PC-3 (cell line): ENCODE data around the gene MBNL3. TPM values are rescaled to one million over a fixed set of nuclear protein-coding genes. Genes with fewer than 3 reads are reported as not detected.
A peak's percentile ranks its signal among the peaks of the same experiment; 100 is the strongest.

Experiments used
- ATAC-seq: fragments of 200-7000 bp; cut with Tn5 transposase; 2 replicates; pipeline ENCODE4 v1.9.1; 2020; ENCODE audit warnings: mild to moderate bottlenecking, moderate library complexity
- BruUV-seq: library from RNA; stranded (reverse); fragments of 400-500 nt; replicated peaks from 2 replicates; lab custom pipeline; 2021; lab: Mats Ljungman, UMichigan
- CTCF ChIA-PET: fragments of 300-600 bp; sonication (Branson Sonifier 250); formaldehyde crosslinking; loops from one replicate; lab custom pipeline; 2022; ENCODE audit warnings: antibody characterized with exemption; lab: Charles Lee
- POLR2A ChIA-PET: fragments of 300-600 bp; sonication (Branson Sonifier 250); formaldehyde crosslinking; loops from one replicate; lab custom pipeline; 2022; ENCODE audit warnings: antibody characterized with exemption; ENCODE audit not compliant: unreplicated experiment; lab: Charles Lee
- DNase-seq: peaks from one replicate; pipeline ENCODE4 v3.0.0-alpha.2; 2015
- H2AFZ ChIP-seq: fragments of 300-600 bp; sonication (generic); 2 replicates; pipeline ENCODE4 v1.6.0; 2016; ENCODE audit warnings: antibody characterized with exemption, low read length
- H3F3A ChIP-seq: fragments of 300-600 bp; sonication (generic); one replicate; pipeline ENCODE4 v1.6.0; 2017; ENCODE audit warnings: antibody characterized with exemption, low read length, control low read depth, mild to moderate bottlenecking; ENCODE audit not compliant: unreplicated experiment
- H3K27ac ChIP-seq: fragments of 300-600 bp; sonication (generic); 2 replicates; pipeline ENCODE4 v1.5.1; 2016; ENCODE audit warnings: mild to moderate bottlenecking, low read length
- H3K27me3 ChIP-seq: fragments of 300-600 bp; sonication (generic); 2 replicates; pipeline ENCODE4 v1.6.1; 2016; ENCODE audit warnings: low read length, mixed read lengths
- H3K36me3 ChIP-seq: fragments of 300-600 bp; sonication (generic); 2 replicates; pipeline ENCODE4 v1.6.1; 2016; ENCODE audit warnings: low read depth, mixed run types, low read length, mixed read lengths
- H3K4me1 ChIP-seq: fragments of 300-600 bp; sonication (generic); 2 replicates; pipeline ENCODE4 v1.5.1; 2016; ENCODE audit warnings: low read length; ENCODE audit not compliant: insufficient read depth
- H3K4me2 ChIP-seq: fragments of 300-600 bp; sonication (generic); 2 replicates; pipeline ENCODE4 v1.6.0; 2016; ENCODE audit warnings: low read length
- H3K4me3 ChIP-seq: fragments of 300-600 bp; sonication (generic); 2 replicates; pipeline ENCODE4 v1.5.1; 2016; ENCODE audit warnings: mild to moderate bottlenecking, low read length, mixed read lengths
- H3K79me2 ChIP-seq: fragments of 300-600 bp; sonication (generic); 2 replicates; pipeline ENCODE4 v1.6.1; 2017; ENCODE audit warnings: low read length, mixed read lengths
- H3K9ac ChIP-seq: fragments of 300-600 bp; sonication (generic); 2 replicates; pipeline ENCODE4 v1.6.0; 2016; ENCODE audit warnings: mild to moderate bottlenecking, low read length
- H3K9me2 ChIP-seq: fragments of 300-600 bp; sonication (generic); replicated peaks from 2 replicates; pipeline ENCODE4 v1.6.1; 2016; ENCODE audit warnings: mixed run types, low read length, mixed read lengths
- H3K9me3 ChIP-seq: fragments of 300-600 bp; sonication (generic); 2 replicates; pipeline ENCODE4 v1.6.1; 2016; ENCODE audit warnings: low read length, mixed read lengths
- H4K20me1 ChIP-seq: fragments of 300-600 bp; sonication (generic); 2 replicates; pipeline ENCODE4 v1.6.1; 2016; ENCODE audit warnings: low read length, mixed read lengths
- EZH2 ChIP-seq: fragments of 300-600 bp; sonication (generic); IDR thresholded peaks from one replicate; pipeline ENCODE4 v1.6.1; 2017; ENCODE audit warnings: antibody characterized with exemption, mild to moderate bottlenecking, low read length; ENCODE audit not compliant: unreplicated experiment
- EZH2phosphoT487 ChIP-seq: fragments of 300-600 bp; sonication (generic); IDR thresholded peaks from 2 replicates; pipeline ENCODE4 v1.6.1; 2018; ENCODE audit warnings: mild to moderate bottlenecking, antibody characterized with exemption, low read length, borderline replicate concordance
- intact Hi-C: fragments of 100-400 bp; cut with micrococcal nuclease; formaldehyde crosslinking; loops from 2 replicates; pipeline ENCODE4 v1.9.0; 2023
- total RNA-seq: library from RNA; depleted of rRNA; stranded (reverse); fragments of >200 nt; gene quantifications from 2 replicates; pipeline ENCODE4 v1.2.3, GENCODE V29; 2014
- TF ChIP-seq, protein P1 (sequence below): fragments of 300-600 bp; sonication (generic); conservative IDR thresholded peaks from 2 replicates; pipeline ENCODE4 v1.5.1; 2017; ENCODE audit warnings: antibody characterized with exemption, low read depth, mild to moderate bottlenecking, low read length

The MBNL3 gene
- total RNA-seq, 1 experiment from 2014 or later: 4.4 TPM

DNA sequence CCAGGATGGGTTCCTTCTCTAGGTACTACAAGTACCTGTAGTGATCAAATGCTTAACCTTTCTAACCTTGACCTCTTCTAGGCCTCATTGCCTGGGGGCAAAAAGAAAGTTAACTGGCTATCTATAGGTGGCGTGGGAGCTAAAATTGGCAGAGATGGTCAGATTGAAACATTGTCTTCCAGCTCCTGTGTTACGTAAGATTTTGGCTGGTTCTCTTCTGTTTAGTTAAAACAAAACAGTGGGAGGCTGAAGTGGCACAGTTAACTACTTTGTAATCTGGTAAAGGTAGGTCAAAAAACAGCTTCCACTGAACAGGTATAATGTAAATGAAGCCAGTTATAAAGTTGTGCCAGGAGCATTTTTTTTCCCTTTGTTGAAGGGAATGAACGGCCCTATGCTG, 115.2 kb downstream of the MBNL3 start:
- H3K9me3 ChIP-seq: no peaks in the 10 kb centered on the region
- H3F3A ChIP-seq: no peaks in the 10 kb centered on the region
- H2AFZ ChIP-seq: no peak overlapping the region
- H3K36me3 ChIP-seq: no peaks in the 10 kb centered on the region
- H4K20me1 ChIP-seq: no peaks in the 10 kb centered on the region
- no peak overlapping the region for H3K4me3 ChIP-seq
- ChIA-PET CTCF (no interaction called here), POLR2A (no interaction called here)
- no peaks in the 10 kb centered on the region for H3K4me1 ChIP-seq
- intact Hi-C loops: no loop called here
- DNase-seq (no peak), ATAC-seq (no peak)
- no peak overlapping the region for H3K4me2 ChIP-seq
- no peak overlapping the region for H3K27ac ChIP-seq
- BruUV-seq: no TSS peak
- H3K9me2 ChIP-seq: no peaks in the 10 kb centered on the region
- H3K9ac ChIP-seq: no peak overlapping the region
- H3K79me2 ChIP-seq: no peaks in the 10 kb centered on the region
- H3K27me3 ChIP-seq: no peaks in the 10 kb centered on the region
- TF ChIP-seq EZH2phosphoT487 (no peak), EZH2 (no peak)
- TF ChIP-seq, protein P1, sequence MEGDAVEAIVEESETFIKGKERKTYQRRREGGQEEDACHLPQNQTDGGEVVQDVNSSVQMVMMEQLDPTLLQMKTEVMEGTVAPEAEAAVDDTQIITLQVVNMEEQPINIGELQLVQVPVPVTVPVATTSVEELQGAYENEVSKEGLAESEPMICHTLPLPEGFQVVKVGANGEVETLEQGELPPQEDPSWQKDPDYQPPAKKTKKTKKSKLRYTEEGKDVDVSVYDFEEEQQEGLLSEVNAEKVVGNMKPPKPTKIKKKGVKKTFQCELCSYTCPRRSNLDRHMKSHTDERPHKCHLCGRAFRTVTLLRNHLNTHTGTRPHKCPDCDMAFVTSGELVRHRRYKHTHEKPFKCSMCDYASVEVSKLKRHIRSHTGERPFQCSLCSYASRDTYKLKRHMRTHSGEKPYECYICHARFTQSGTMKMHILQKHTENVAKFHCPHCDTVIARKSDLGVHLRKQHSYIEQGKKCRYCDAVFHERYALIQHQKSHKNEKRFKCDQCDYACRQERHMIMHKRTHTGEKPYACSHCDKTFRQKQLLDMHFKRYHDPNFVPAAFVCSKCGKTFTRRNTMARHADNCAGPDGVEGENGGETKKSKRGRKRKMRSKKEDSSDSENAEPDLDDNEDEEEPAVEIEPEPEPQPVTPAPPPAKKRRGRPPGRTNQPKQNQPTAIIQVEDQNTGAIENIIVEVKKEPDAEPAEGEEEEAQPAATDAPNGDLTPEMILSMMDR: no peak

DNA sequence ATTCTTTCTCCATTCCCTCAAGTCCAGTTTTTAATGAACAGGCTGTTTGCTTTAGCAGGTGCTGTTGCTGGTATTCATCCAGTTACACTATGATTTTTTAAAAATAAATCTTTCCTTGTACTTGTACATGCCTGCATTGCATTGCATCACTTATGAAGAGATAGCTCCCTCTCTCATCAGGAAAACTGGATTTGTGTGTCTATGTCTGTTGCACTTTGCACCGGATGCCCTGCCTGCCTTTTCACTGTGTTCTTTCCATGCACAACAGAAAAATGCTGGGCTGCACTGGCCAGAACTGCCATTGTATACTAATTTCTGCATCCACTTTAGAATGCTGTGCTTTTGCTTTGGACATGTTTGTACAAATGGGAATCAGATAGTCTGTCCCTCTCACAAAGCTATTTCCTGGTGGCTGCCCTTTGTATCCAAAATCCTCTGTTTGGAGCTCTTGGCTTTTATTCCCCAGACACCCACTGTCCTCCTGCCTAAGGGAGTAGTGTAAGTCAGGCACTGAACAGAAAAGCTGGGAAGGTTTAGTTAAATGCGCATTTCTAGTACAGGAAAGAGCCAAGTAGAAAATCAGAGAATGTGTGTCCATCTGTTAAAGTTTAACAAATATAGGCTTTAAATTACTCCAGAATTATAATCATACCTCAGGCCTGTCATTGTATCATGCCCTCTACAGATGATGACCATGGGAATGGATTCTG, 119.1 kb downstream of the MBNL3 start:
- Histone ChIP-seq H4K20me1 (no peaks in the 10 kb centered on the region), H3F3A (no peaks in the 10 kb centered on the region), H3K36me3 (no peaks in the 10 kb centered on the region), H2AFZ (no peak overlapping the region), H3K4me3 (no peak overlapping the region), H3K9me3 (no peaks in the 10 kb centered on the region), H3K79me2 (no peaks in the 10 kb centered on the region), H3K9me2 (no peaks in the 10 kb centered on the region), H3K4me1 (peaks cover 13% of the 10 kb centered on the region), H3K27me3 (no peaks in the 10 kb centered on the region), H3K9ac (no peak overlapping the region), H3K27ac (no peak overlapping the region), H3K4me2 (no peak overlapping the region)
- TF ChIP-seq, protein P1: no peak
- TF ChIP-seq EZH2phosphoT487: no peak
- no peak for TF ChIP-seq EZH2
- no TSS peak for BruUV-seq
- DNase-seq: no peak
- CTCF ChIA-PET: no interaction called here
- ATAC-seq: no peak
- POLR2A ChIA-PET: no interaction called here
- intact Hi-C loops: loop anchor here (5.0 kb wide), 1 partner anchor 142 kb away; no protein-coding TSS in a partner anchor

DNA sequence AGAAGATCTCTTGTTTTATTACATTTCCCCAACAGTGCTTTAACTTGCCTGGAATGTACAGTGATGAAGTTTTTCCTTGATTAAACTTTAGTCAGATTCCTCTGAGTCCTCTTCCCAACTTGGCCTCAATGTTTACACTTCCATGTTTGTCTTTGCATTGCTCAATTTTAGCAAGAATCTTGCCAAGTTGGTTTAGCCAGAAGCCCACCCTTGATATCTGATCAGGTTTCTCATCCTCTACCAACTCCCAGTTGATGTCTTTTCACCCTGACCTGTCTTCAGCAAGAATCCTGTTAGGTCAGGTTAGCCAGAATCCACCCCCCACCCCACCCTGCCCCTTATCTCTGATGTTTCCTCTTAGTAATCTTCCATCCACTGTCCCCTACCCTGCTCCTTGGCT, 120.9 kb downstream of the MBNL3 start:
- H4K20me1 ChIP-seq: no peaks in the 10 kb centered on the region
- intact Hi-C loops: loop anchor here (5.0 kb wide), 1 partner anchor 141 kb away; no protein-coding TSS in a partner anchor
- ChIA-PET CTCF (no interaction called here), POLR2A (no interaction called here)
- DNase-seq (peak; percentile 71), ATAC-seq (peak; percentile 71)
- no peak overlapping the region for H3K27ac ChIP-seq
- no peak overlapping the region for H3K9ac ChIP-seq
- no peaks in the 10 kb centered on the region for H3K79me2 ChIP-seq
- H3K9me3 ChIP-seq: no peaks in the 10 kb centered on the region
- H3K36me3 ChIP-seq: no peaks in the 10 kb centered on the region
- H3K27me3 ChIP-seq: no peaks in the 10 kb centered on the region
- H3K9me2 ChIP-seq: no peaks in the 10 kb centered on the region
- H3K4me1 ChIP-seq: peaks cover 13% of the 10 kb centered on the region
- TF ChIP-seq EZH2phosphoT487 (no peak), EZH2 (no peak)
- TF ChIP-seq, protein P1: no peak
- BruUV-seq: no TSS peak
- no peak overlapping the region for H3K4me3 ChIP-seq
- no peaks in the 10 kb centered on the region for H3F3A ChIP-seq
- peak overlapping the region; percentile 37 for H3K4me2 ChIP-seq
- no peak overlapping the region for H2AFZ ChIP-seq
